KOPT-K1 (cell line): ENCODE measurements around the gene UQCRC1.
"Not testable (repeated sequence)": the region's sequence is repeated elsewhere in the genome, so short reads cannot be mapped to it uniquely, and the experiment has no call there.

Experiments used
- H3K27ac ChIP-seq: fragments of 200-600 bp; sonication (generic); 2 replicates; pipeline ENCODE4 v1.5.1; 2016; ENCODE audit warnings: antibody characterized with exemption, mild to moderate bottlenecking, low read depth, low read length; ENCODE audit not compliant: poor library complexity, severe bottlenecking
- H3K36me3 ChIP-seq: fragments of 200-600 bp; sonication (generic); 2 replicates; pipeline ENCODE4 v1.5.1; 2017; ENCODE audit warnings: antibody characterized with exemption, mild to moderate bottlenecking, low read length, moderate library complexity; ENCODE audit not compliant: insufficient read depth
- H3K9me3 ChIP-seq: fragments of 200-600 bp; sonication (generic); 2 replicates; pipeline ENCODE4 v1.5.1; 2017; ENCODE audit warnings: antibody characterized with exemption, low read length, mild to moderate bottlenecking; ENCODE audit not compliant: insufficient read depth, poor library complexity, severe bottlenecking

The UQCRC1 gene

DNA sequence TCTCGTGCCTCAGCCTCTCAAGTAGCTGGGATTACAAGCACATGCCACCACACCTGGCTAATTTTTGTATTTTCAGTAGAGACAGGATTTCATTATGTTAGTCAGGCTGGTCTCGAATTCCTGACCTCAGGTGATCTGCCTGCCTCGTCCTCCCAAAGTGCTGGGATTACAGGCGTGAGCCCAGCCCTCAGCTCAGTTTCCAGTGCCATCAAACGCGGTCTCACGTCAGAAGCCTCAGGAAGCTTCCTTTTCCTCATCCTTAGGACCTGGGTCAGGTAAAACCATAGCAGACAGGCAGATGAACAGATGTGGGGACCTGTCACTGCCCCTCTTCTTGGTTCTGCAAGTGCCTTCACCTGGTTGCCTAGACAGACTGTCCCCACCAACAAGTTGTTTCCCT is 57.8 kb downstream of the UQCRC1 start:
- peaks cover 15% of the 10 kb centered on the region for H3K36me3 ChIP-seq
- not testable (repeated sequence) for H3K27ac ChIP-seq, H3K9me3 ChIP-seq
